GM12878 (cell line): ENCODE measurements around the gene SYCP2. TPM values are rescaled to one million over a fixed set of nuclear protein-coding genes. Genes with fewer than 3 reads are reported as not detected.

Source experiments
- ASH2L ChIP-seq: fragments of 300-600, 200-600 bp; sonication (generic); IDR thresholded peaks from 2 replicates; pipeline ENCODE4 v1.6.1; 2017; ENCODE audit warnings: low read depth, mild to moderate bottlenecking, borderline replicate concordance
- ATF7 ChIP-seq: fragments of 450-650 bp; IDR thresholded peaks from 2 replicates; pipeline ENCODE4 v1.6.1; 2016; ENCODE audit warnings: low read depth, mild to moderate bottlenecking
- BMI1 ChIP-seq: fragments of 450-650 bp; IDR thresholded peaks from 2 replicates; pipeline ENCODE4 v1.6.1; 2016; ENCODE audit warnings: mild to moderate bottlenecking, moderate library complexity, borderline replicate concordance
- CREB1 ChIP-seq: IDR thresholded peaks from 2 replicates; pipeline ENCODE4 v1.6.1; 2012; ENCODE audit warnings: low read depth, mild to moderate bottlenecking, inconsistent platforms
- DPF2 ChIP-seq: fragments of 450-650 bp; IDR thresholded peaks from 2 replicates; pipeline ENCODE4 v1.6.1; 2017; ENCODE audit warnings: mild to moderate bottlenecking
- EED ChIP-seq: sonication (generic); IDR thresholded peaks from 2 replicates; pipeline ENCODE4 v1.6.1; 2016; ENCODE audit warnings: antibody characterized with exemption, low read depth
- EP300 ChIP-seq, 2 experiments: fragments of 150-350 bp in 1 of 2; IDR thresholded peaks; 2 replicates each; pipeline ENCODE4 v1.6.1; 2011 to 2012; ENCODE audit warnings: low read depth in 2 of 2, low read length in 2 of 2, borderline replicate concordance in 1 of 2, improper control_type of control experiment in 1 of 2, inconsistent platforms in 1 of 2; ENCODE audit not compliant: control insufficient read depth in 1 of 2
- GABPA ChIP-seq: IDR thresholded peaks from 2 replicates; pipeline ENCODE4 v1.6.1; 2014; ENCODE audit warnings: antibody characterized with exemption, low read depth, mild to moderate bottlenecking, inconsistent platforms
- GATAD2B ChIP-seq: fragments of 450-650 bp; conservative IDR thresholded peaks from 2 replicates; pipeline ENCODE4 v1.6.1; 2017; ENCODE audit warnings: low read depth, mild to moderate bottlenecking, moderate library complexity
- HDAC2 ChIP-seq: fragments of 200-600 bp; sonication (generic); IDR thresholded peaks from 2 replicates; pipeline ENCODE4 v1.6.1; 2017
- JUND ChIP-seq: IDR thresholded peaks from 2 replicates; pipeline ENCODE4 v1.6.1; 2012; ENCODE audit warnings: low read depth, mild to moderate bottlenecking, low read length, improper control_type of control experiment, moderate library complexity
- NBN ChIP-seq: fragments of 450-650 bp; IDR thresholded peaks from 2 replicates; pipeline ENCODE4 v1.6.1; 2016
- NFXL1 ChIP-seq: fragments of 450-650 bp; IDR thresholded peaks from 2 replicates; pipeline ENCODE4 v1.6.1; 2017; ENCODE audit warnings: antibody characterized with exemption, mild to moderate bottlenecking, borderline replicate concordance
- NR2F1 ChIP-seq: fragments of 450-650 bp; conservative IDR thresholded peaks from 2 replicates; pipeline ENCODE4 v1.6.1; 2017; ENCODE audit warnings: mild to moderate bottlenecking
- NRF1 ChIP-seq: conservative IDR thresholded peaks from 2 replicates; pipeline ENCODE4 v1.6.1; 2011; ENCODE audit warnings: mild to moderate bottlenecking, low read depth, low read length, improper control_type of control experiment
- POLR2AphosphoS2 ChIP-seq: IDR thresholded peaks from 2 replicates; pipeline ENCODE4 v1.6.1; 2011; ENCODE audit warnings: low read depth, mild to moderate bottlenecking, low read length, improper control_type of control experiment, moderate library complexity
- SPI1 ChIP-seq: IDR thresholded peaks from 2 replicates; pipeline ENCODE4 v1.6.1; 2011; ENCODE audit warnings: low read depth, mild to moderate bottlenecking, low read length, moderate library complexity, borderline replicate concordance; ENCODE audit not compliant: insufficient read depth
- SREBF1 ChIP-seq: IDR thresholded peaks from 2 replicates; pipeline ENCODE4 v1.6.1; 2012; ENCODE audit warnings: mild to moderate bottlenecking, low read length
- SRF ChIP-seq, 2 experiments: IDR thresholded peaks; 2 replicates each; pipeline ENCODE4 v1.6.1; 2011; ENCODE audit warnings: low read depth in 2 of 2, low read length in 2 of 2, mild to moderate bottlenecking in 1 of 2, moderate library complexity in 1 of 2
- TBL1XR1 ChIP-seq: IDR thresholded peaks from 2 replicates; pipeline ENCODE4 v1.6.1; 2012; ENCODE audit warnings: low read depth, low read length, improper control_type of control experiment
- ZBED1 ChIP-seq: IDR thresholded peaks from 2 replicates; pipeline ENCODE4 v1.6.1; 2016; ENCODE audit warnings: borderline replicate concordance
- polyA plus RNA-seq, 11 experiments: library from polyadenylated mRNA; depleted of rRNA in 4 of 11; unstranded in 6 of 11; stranded (reverse) in 5 of 11; fragments of >200 nt; fragmentation: Nextera tagmentation in 4 of 11; fragmentation: Illumina TruSeq in 1 of 11; extraction: Ambion mirVana in 4 of 11; extraction: Trizol in 1 of 11; gene quantifications; 1 replicate in 1 of 11; 2 replicates in 10 of 11; pipeline versions ENCODE4 v1.2.1 to v1.2.3, GENCODE V29; 2011 to 2016; ENCODE audit warnings: inconsistent platforms in 2 of 11, missing spikeins in 2 of 11, low read depth in 1 of 11
- total RNA-seq, 4 experiments: library from RNA; depleted of rRNA in 3 of 4; stranded (reverse); fragments of >200 nt in 3 of 4; fragmentation: Illumina TruSeq in 1 of 4; extraction: Trizol in 1 of 4; gene quantifications; 2 replicates each; pipeline versions ENCODE4 v1.2.1 to v1.2.3, GENCODE V29; 2013 to 2021
- TF ChIP-seq, protein P1 (sequence below): IDR thresholded peaks from 2 replicates; pipeline ENCODE4 v1.6.1; 2011; ENCODE audit warnings: low read depth, low read length, improper control_type of control experiment, borderline replicate concordance
- TF ChIP-seq, protein P2 (sequence below): IDR thresholded peaks from 2 replicates; pipeline ENCODE4 v1.6.1; 2012; ENCODE audit warnings: low read depth, low read length, improper control_type of control experiment
- TF ChIP-seq, protein P3 (sequence below): IDR thresholded peaks from 2 replicates; pipeline ENCODE4 v1.6.1; 2012; ENCODE audit warnings: low read depth, low read length, improper control_type of control experiment
- TF ChIP-seq, protein P4 (sequence below): fragments of 450-650 bp; IDR thresholded peaks from 2 replicates; pipeline ENCODE4 v1.6.1; 2017; ENCODE audit warnings: borderline replicate concordance

SYCP2 gene
- total and polyA plus RNA-seq, 10 of the 15 experiments (the other 5 are each of a cell fraction or from before 2014, with no cell fraction given): 0.01 to 0.18 (median 0.09) TPM; not detected in 2

DNA sequence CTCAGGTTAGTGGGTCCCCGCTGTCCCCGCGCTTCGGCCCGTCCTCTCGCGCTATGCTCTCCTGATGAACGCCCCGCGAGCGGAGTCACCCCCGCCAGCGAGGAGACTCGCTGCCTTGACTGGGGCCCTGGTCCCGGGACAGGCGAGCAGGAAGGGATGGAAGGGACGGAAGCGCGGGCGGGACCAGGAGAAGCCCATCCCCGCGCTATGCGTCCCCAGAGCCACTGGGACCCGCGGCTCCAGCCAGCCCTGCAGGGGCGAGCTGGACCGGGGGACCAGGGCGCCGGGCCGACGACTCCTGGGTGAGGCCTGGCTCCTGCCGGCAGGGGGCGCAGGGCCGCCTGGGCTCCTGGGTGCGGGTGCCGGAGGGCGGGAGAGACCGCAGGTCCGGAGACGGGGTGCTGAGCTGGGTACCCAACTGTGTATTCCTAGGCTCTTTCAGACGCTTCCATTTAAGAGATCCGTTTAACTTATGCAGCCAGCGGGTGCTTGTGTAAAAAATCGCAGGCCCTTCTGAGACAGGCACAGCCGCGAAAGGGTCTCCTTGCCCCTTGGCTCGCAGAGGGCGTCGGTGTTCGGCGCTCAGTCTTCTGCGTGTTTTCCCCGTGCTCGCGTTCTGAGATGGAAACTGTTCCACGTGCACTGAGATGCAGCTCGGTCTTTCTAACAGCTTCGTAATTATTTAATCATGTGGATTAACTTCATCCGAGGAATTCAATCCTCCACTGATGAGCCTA lies 580 bp upstream of the SYCP2 start (continued):
- TF ChIP-seq, protein P1, sequence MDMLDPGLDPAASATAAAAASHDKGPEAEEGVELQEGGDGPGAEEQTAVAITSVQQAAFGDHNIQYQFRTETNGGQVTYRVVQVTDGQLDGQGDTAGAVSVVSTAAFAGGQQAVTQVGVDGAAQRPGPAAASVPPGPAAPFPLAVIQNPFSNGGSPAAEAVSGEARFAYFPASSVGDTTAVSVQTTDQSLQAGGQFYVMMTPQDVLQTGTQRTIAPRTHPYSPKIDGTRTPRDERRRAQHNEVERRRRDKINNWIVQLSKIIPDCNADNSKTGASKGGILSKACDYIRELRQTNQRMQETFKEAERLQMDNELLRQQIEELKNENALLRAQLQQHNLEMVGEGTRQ: no peak
- no peak for TF ChIP-seq NFXL1
- TF ChIP-seq TBL1XR1: no peak
- TF ChIP-seq, protein P2, sequence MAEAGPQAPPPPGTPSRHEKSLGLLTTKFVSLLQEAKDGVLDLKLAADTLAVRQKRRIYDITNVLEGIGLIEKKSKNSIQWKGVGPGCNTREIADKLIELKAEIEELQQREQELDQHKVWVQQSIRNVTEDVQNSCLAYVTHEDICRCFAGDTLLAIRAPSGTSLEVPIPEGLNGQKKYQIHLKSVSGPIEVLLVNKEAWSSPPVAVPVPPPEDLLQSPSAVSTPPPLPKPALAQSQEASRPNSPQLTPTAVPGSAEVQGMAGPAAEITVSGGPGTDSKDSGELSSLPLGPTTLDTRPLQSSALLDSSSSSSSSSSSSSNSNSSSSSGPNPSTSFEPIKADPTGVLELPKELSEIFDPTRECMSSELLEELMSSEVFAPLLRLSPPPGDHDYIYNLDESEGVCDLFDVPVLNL: no peak
- no peak for TF ChIP-seq POLR2AphosphoS2
- no peak for TF ChIP-seq SRF (IDR thresholded peaks at IDR 0.05; ENCODE audit: low read depth in 2 of 2, low read length in 2 of 2)
- TF ChIP-seq ASH2L: no peak
- no peak for TF ChIP-seq CREB1
- 0 out of 2 replicates have a peak, but pooled peaks have one; percentile 55 for TF ChIP-seq DPF2
- TF ChIP-seq GABPA: no peak
- TF ChIP-seq, protein P3, sequence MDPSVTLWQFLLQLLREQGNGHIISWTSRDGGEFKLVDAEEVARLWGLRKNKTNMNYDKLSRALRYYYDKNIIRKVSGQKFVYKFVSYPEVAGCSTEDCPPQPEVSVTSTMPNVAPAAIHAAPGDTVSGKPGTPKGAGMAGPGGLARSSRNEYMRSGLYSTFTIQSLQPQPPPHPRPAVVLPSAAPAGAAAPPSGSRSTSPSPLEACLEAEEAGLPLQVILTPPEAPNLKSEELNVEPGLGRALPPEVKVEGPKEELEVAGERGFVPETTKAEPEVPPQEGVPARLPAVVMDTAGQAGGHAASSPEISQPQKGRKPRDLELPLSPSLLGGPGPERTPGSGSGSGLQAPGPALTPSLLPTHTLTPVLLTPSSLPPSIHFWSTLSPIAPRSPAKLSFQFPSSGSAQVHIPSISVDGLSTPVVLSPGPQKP: no peak
- TF ChIP-seq, protein P4, sequence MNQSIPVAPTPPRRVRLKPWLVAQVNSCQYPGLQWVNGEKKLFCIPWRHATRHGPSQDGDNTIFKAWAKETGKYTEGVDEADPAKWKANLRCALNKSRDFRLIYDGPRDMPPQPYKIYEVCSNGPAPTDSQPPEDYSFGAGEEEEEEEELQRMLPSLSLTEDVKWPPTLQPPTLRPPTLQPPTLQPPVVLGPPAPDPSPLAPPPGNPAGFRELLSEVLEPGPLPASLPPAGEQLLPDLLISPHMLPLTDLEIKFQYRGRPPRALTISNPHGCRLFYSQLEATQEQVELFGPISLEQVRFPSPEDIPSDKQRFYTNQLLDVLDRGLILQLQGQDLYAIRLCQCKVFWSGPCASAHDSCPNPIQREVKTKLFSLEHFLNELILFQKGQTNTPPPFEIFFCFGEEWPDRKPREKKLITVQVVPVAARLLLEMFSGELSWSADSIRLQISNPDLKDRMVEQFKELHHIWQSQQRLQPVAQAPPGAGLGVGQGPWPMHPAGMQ: no peak
- no peak for TF ChIP-seq NR2F1
- TF ChIP-seq ZBED1: no peak
- peak; percentile 48; the same call in 1 of the 2 replicates for TF ChIP-seq GATAD2B
- TF ChIP-seq SREBF1: no peak
- TF ChIP-seq ATF7: no peak
- no peak for TF ChIP-seq BMI1
- 0 out of 2 replicates have a peak, but pooled peaks have one; percentile 30 for TF ChIP-seq EED
- TF ChIP-seq NRF1: no peak
- TF ChIP-seq SPI1: no peak
- TF ChIP-seq NBN: no peak
- no peak for TF ChIP-seq HDAC2
- TF ChIP-seq JUND: no peak
- TF ChIP-seq EP300 (IDR thresholded peaks at IDR 0.05; ENCODE audit: borderline replicate concordance in 1 of 2, control insufficient read depth in 1 of 2, low read depth in 2 of 2, low read length in 2 of 2): no peak
